Subcutaneous abdominal adipose tissue (tissue), 5 donors: ENCODE results near the gene KRTAP3-2.

ENCODE experiments used
- H3K27ac ChIP-seq: one replicate; pipeline ENCODE4 v1.7.0; 2013; ENCODE audit warnings: low read depth, mild to moderate bottlenecking, inconsistent platforms, low read length, moderate library complexity
- H3K27me3 ChIP-seq, 5 donors: one replicate each; pipeline ENCODE4 v1.7.0; 2013; ENCODE audit warnings: low read length in 5 of 5, inconsistent platforms in 1 of 5; ENCODE audit not compliant: control insufficient read depth in 5 of 5, insufficient read depth in 4 of 5
- H3K36me3 ChIP-seq, 5 donors: one replicate each; pipeline ENCODE4 v1.7.0; 2013; ENCODE audit warnings: low read length in 5 of 5; ENCODE audit not compliant: control insufficient read depth in 5 of 5, insufficient read depth in 5 of 5
- H3K4me1 ChIP-seq, 5 donors: one replicate each; pipeline ENCODE4 v1.7.0; 2013; ENCODE audit warnings: low read length in 5 of 5, mild to moderate bottlenecking in 3 of 5, moderate library complexity in 1 of 5; ENCODE audit not compliant: control insufficient read depth in 5 of 5, insufficient read depth in 5 of 5
- H3K4me3 ChIP-seq, 5 donors: one replicate each; pipeline ENCODE4 v1.7.0; 2013; ENCODE audit warnings: low read length in 5 of 5, low read depth in 1 of 5
- H3K9ac ChIP-seq, 5 donors: one replicate each; pipeline ENCODE4 v1.7.0; 2013; ENCODE audit warnings: low read length in 5 of 5, mild to moderate bottlenecking in 4 of 5, moderate library complexity in 3 of 5
- H3K9me3 ChIP-seq, 5 donors: one replicate each; pipeline ENCODE4 v1.7.0; 2013; ENCODE audit warnings: low read length in 5 of 5; ENCODE audit not compliant: control insufficient read depth in 5 of 5
- donor health status: healthy.
- donor health status: healthy.
- donor health status: healthy.
- donor health status: healthy.
- donor health status: healthy.

KRTAP3-2 gene

DNA sequence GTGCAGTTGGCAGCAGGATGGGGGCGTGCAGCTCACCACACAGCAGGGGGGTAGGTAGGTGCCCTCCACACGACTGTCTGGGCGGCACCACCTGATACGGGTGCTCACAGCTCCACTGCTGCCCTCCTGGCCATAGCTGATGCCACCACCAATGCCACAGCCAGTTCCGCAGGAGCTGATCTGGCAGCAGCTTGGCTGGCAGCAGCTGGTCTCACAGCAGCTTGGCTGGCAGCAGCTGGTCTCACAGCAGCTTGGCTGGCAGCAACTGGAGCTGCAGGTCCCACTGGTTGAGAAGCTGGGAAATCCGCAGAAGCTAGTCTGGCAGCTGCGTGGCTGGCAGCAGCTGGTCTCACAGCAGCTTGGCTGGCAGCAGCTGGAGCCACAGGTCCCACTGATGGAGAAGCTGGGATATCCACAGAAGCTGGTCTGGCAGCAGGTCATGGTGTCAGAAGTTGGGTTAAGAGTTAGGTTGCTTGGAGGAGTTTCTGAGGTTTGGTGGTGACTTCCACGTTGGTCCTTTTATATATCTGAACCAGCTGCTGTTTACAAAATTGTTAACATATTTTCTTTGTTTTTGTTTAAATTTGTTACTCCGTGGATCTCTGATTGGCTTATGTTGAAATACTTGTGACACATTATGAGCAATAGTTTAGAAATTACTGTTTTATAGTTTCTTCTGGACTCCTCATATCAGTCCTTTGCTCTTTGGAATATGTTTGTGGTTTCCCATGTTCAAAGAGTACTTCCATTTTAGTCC lies 27.2 kb upstream of the KRTAP3-2 start, which contains the start of gene KRTAP1-5:
KRTAP1-5 (minus strand) TSS at position 494 of the 757 bp plus-strand sequence; CDS start at position 441, 53 bp downstream.
- peaks cover 0 to under 1% (median 0%) of the 10 kb centered on the region in 5 donors for H3K9me3 ChIP-seq
- no peak within 1 kb of the TSS for H3K9ac ChIP-seq
- H3K4me1 ChIP-seq, result no peaks in the 10 kb centered on the region
- no peak within 1 kb of the TSS for H3K27ac ChIP-seq
- peaks cover 0 to 8% (median 0%) of the 10 kb centered on the region in 5 donors for H3K27me3 ChIP-seq
- no peak within 1 kb of the TSS for H3K4me3 ChIP-seq
- H3K36me3 ChIP-seq, result no peaks in the 10 kb centered on the region

DNA sequence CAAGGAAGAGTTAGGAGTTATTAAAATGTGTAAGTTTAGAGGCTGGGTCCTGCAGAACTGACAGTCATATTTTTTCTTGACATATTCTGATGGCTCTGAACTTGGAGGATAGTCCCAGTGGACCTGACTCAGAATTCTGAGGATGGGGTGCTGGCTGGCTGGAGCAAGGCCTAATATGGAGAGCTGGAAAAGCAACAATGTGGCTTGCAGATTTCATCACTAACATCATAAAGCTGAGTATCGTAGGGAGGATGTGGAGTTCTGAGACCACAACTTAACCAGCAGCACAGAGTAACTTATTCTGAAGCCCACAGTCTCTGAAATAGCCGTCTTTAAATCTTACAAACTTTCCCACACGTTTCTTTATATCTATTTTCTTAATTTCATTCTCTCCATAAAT lies 25.0 kb upstream of the KRTAP3-2 start:
- Histone ChIP-seq H3K9me3 (peaks cover 0 to 6% (median 0%) of the 10 kb centered on the region in 5 donors), H3K4me1 (no peaks in the 10 kb centered on the region), H3K27ac (no peak overlapping the region), H3K36me3 (no peaks in the 10 kb centered on the region), H3K4me3 (no peak overlapping the region), H3K9ac (no peak overlapping the region), H3K27me3 (peaks cover 0 to 5% (median 0%) of the 10 kb centered on the region in 5 donors)

DNA sequence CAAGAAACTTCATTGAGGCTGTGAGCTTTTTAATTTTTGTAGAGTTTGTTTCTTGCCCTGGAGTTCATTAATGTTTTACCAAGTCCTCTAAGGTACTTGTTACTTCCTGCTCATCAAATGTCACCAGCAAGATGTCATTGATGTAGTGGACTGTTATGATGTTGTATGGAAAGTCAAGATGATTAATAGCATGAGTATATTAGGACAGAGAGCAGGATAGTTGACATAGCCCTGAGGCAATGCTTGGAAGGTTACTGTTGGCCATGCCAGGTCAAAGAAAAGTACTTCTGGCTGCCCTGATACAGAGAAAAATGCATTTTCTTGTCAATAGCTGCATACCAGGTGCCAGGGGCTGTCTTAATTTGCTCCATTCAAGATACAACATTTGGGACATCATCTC lies 20.6 kb upstream of the KRTAP3-2 start:
- H3K4me3 ChIP-seq, result no peak overlapping the region
- H3K9ac ChIP-seq, result no peak overlapping the region
- no peaks in the 10 kb centered on the region for H3K4me1 ChIP-seq
- H3K27me3 ChIP-seq, result no peaks in the 10 kb centered on the region
- H3K36me3 ChIP-seq, result no peaks in the 10 kb centered on the region
- H3K27ac ChIP-seq, result no peak overlapping the region
- H3K9me3 ChIP-seq, result peaks cover 0 to 6% (median 0%) of the 10 kb centered on the region in 5 donors

DNA sequence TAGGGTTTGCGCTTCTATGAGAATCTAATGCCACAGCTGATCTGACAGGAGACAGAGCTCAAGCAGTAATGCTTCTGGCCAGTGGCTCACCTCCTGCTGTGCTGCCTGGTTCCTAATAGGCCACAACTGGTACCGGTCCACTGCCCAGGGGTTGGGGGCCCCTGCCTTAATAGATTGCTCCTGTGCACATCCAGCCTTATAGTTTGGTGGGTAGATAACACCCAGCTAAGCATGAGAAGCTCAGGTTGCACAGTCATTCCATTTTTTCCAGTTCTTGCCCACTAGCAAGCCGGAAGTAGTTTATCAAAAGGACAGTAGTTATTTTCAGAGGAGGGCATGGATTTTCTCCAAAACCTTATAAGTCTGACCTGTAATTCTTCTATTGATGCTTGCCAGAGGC lies 19.7 kb upstream of the KRTAP3-2 start:
- Histone ChIP-seq H3K36me3 (no peaks in the 10 kb centered on the region), H3K27me3 (no peaks in the 10 kb centered on the region), H3K9me3 (peaks cover 0 to 6% (median 0%) of the 10 kb centered on the region in 5 donors), H3K4me3 (no peak overlapping the region), H3K9ac (no peak overlapping the region), H3K27ac (no peak overlapping the region), H3K4me1 (no peaks in the 10 kb centered on the region)

DNA sequence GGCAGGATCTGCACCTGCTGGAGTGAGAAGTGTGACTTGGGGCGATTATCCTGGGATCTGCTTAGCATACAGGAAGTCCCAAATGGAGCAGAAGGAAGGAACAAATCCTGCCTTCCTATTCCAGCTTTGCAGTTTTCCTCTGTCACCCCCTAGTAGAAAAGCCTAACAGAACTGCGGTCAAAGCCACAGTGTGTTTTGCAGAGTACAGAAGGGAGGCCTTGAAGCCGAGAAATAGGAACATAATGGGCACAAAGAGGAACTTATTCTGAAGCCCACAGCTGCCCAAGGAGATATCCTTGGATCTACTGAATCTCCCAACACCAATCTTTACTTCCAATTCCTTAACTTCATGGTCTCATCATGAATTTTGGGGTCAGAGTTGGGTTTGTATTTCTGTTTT lies 18.8 kb upstream of the KRTAP3-2 start:
- no peaks in the 10 kb centered on the region for H3K27me3 ChIP-seq
- H3K36me3 ChIP-seq, result no peaks in the 10 kb centered on the region
- H3K4me3 ChIP-seq, result no peak overlapping the region
- H3K9me3 ChIP-seq, result peaks cover 0 to 6% (median 0%) of the 10 kb centered on the region in 5 donors
- H3K27ac ChIP-seq, result no peak overlapping the region
- no peaks in the 10 kb centered on the region for H3K4me1 ChIP-seq
- no peak overlapping the region for H3K9ac ChIP-seq

DNA sequence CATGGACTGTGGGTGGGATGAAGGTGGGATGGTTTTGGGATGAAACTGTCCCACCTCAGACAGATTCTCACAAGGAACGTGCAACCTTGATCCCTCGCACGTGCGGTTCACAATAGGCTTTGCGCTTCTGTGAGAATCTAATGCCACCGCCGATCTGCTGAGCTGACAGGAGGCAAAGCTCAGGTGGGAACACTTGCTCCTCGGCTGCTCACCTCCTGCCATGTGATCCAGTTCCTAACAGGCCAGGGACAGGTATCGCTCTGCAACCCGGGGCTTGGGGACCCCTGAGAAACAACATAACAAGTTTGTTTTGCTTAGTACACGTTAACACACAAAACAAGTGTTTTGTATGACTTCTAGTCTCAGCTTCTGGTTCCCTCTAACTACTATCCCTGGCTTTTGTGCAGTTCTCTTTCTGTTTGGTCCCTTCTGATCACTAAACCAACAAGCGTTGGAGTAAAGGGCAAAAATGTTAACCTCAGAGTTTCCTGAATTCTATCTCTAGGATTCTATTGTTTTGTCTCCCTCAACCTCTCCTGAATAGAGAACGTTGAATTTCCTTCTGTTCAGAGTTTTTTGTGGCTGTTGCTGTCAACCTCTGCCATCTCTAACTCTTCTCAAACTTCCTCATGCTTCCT lies 17.0 kb upstream of the KRTAP3-2 start:
- Histone ChIP-seq H3K9me3 (peaks cover 0 to 6% (median 0%) of the 10 kb centered on the region in 5 donors), H3K27ac (no peak overlapping the region), H3K4me3 (no peak overlapping the region), H3K27me3 (no peaks in the 10 kb centered on the region), H3K36me3 (no peaks in the 10 kb centered on the region), H3K9ac (no peak overlapping the region), H3K4me1 (no peaks in the 10 kb centered on the region)

DNA sequence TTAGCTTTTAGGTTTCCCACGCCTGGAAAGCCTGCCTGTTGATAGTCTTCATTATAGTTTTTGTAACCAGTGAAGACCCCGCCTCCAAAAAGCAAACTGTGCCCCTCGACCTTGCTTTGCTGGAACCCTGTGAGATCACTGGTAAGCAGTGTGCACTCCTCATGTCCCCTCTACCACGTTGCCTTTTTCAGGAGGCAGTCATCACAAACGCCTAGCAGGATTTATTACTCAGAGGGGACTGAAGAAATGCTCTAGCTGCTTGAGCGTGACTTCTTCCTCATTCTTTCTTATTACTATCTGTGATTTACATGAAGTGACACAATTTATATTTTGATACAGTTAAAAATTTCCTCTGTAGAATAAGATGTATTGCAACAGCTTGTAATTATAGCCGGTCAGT lies 15.7 kb upstream of the KRTAP3-2 start:
- no peak overlapping the region for H3K9ac ChIP-seq
- H3K4me1 ChIP-seq, result no peaks in the 10 kb centered on the region
- no peaks in the 10 kb centered on the region for H3K27me3 ChIP-seq
- no peak overlapping the region for H3K27ac ChIP-seq
- no peaks in the 10 kb centered on the region for H3K36me3 ChIP-seq
- H3K4me3 ChIP-seq, result no peak overlapping the region
- no peaks in the 10 kb centered on the region for H3K9me3 ChIP-seq

DNA sequence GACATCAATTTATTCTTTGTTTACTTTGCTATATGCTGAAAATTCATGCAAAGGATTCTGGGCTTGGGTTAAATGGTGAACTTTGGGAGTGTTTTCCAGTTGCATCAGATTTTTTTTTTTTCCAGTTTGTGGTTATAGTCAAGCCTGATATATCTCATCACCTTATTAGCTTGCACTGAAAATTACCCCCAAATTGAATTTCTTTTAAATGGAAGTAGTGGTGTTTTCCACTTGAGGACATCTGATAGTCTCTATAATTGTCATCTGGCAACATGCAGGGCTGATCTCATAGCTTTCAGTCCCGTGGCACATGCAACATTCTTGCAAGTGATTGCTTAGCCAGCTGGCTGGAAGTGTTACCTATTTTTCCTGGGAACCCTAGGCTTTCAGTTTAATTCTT lies 13.9 kb upstream of the KRTAP3-2 start:
- no peaks in the 10 kb centered on the region for H3K9me3 ChIP-seq
- H3K36me3 ChIP-seq, result no peaks in the 10 kb centered on the region
- H3K9ac ChIP-seq, result no peak overlapping the region
- H3K4me3 ChIP-seq, result no peak overlapping the region
- H3K4me1 ChIP-seq, result no peaks in the 10 kb centered on the region
- no peak overlapping the region for H3K27ac ChIP-seq
- no peaks in the 10 kb centered on the region for H3K27me3 ChIP-seq

DNA sequence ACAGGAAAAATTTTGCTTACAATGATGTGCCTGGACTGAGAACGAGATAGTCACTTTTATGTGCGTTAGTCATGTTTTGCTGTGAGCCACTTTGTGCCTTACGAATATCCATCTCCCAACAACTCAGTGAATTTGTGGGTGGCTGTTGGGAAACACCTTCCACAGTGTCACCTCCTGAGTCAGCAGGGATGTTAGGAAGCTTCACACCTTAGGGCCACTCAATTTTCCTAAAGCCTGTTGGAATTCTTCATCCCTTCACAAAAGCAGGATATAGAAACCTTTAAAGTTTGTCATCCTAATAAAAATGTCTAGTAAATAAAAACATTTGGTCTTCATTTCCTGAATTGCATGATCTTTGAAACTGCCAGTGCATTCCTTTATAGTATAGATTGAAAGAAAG lies 13.5 kb upstream of the KRTAP3-2 start:
- H3K27ac ChIP-seq, result no peak overlapping the region
- H3K27me3 ChIP-seq, result no peaks in the 10 kb centered on the region
- no peaks in the 10 kb centered on the region for H3K9me3 ChIP-seq
- H3K36me3 ChIP-seq, result no peaks in the 10 kb centered on the region
- no peak overlapping the region for H3K4me3 ChIP-seq
- no peaks in the 10 kb centered on the region for H3K4me1 ChIP-seq
- no peak overlapping the region for H3K9ac ChIP-seq

DNA sequence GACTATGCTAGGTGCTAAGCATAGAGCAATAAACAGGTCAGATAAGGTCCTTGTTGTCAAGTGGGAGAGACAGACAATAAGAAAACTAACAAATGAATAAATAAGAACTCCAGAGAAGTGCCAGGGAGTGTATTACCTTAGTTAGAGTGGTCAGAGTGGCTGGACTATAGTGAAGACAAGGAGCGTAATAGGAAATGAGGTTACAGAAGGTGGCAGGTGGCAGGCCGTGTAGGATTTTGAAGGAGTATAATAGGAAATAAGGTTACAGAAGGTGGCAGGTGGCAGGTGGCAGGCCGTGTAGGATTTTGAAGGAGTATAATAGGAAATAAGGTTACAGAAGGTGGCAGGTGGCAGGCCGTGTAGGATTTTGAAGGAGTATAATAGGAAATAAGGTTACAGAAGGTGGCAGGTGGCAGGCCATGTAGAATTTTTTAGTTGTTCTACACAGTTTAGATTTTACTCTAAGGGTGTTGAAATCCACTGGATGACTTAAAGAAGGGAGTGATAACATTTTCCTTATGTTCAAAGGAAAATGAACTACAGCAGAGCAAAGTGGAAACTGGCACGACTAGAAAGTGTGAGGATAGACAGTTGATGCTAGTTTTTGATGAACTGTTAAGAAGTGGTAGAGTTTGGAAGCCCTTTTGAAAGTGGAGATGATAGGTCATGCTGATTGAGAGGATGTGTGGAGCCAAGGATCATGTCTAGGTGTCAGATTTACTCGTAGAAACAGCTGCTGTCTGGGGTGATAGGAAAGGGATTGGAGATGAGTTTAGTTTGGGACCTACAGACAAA lies 12.8 kb upstream of the KRTAP3-2 start:
- Histone ChIP-seq H3K4me3 (no peak overlapping the region), H3K36me3 (no peaks in the 10 kb centered on the region), H3K9ac (no peak overlapping the region), H3K27ac (no peak overlapping the region), H3K4me1 (no peaks in the 10 kb centered on the region), H3K27me3 (no peaks in the 10 kb centered on the region), H3K9me3 (no peaks in the 10 kb centered on the region)
